T-helper 1 cell (primary cell): Measurements from ENCODE around the gene MEOX1.
"Not testable (repeated sequence)": the region's sequence is repeated elsewhere in the genome, so short reads cannot be mapped to it uniquely, and the experiment has no call there.

Experiments used
- DNase-seq, 5 donors: peaks; one replicate each; pipeline ENCODE4 v3.0.0-alpha.2; 2012 to 2020

MEOX1 gene

GRCh38 chr17:43616029-43616351 lies 45.7 kb downstream of the MEOX1 start:
- DNase-seq = no peak

- no peak for DNase-seq
These were observed 46.2 kb downstream of the MEOX1 start for GRCh38 chr17:43615330-43616028.

GRCh38 chr17:43614561-43614960 lies 47.2 kb downstream of the MEOX1 start:
- no peak for DNase-seq

DNA sequence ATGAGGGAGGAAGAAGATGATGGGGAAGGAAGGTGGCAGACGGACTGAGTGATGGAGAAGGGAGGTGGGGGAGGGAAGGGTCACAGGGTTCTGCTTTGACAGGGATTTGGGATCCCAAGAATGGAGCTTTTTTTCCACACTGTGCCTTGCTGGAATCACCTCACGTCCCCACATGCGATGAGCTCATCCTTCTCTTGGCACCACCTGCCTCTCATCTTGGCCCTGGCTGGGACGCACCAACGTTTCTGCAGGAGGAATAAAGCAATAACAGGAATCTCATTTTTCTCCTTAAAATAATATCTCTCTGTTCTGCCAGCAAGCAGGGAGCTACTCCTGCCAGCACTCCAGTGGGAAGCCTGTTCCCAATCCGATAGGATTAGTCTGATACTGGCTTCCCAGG lies 47.8 kb downstream of the MEOX1 start:
- DNase-seq = no peak

DNA sequence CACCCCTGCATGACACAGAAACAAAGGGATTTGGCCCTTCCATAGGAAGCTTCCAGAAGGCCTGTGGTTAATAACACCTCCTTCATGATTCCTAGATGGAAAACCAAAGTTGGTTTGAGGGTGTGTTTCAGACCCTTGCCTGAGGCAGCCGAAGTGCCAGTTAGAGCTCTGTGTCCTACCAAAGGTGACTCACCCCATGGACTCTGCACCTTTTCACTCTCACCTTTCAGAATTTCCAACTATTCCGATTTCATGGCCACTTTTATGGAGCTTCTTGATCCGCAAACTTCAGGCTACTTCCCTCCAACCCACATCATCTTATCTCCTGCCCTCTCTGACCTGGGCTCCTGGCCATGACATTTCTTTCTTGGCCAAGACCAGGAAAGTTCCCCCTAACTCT lies 49.2 kb downstream of the MEOX1 start:
- no peak for DNase-seq

DNA sequence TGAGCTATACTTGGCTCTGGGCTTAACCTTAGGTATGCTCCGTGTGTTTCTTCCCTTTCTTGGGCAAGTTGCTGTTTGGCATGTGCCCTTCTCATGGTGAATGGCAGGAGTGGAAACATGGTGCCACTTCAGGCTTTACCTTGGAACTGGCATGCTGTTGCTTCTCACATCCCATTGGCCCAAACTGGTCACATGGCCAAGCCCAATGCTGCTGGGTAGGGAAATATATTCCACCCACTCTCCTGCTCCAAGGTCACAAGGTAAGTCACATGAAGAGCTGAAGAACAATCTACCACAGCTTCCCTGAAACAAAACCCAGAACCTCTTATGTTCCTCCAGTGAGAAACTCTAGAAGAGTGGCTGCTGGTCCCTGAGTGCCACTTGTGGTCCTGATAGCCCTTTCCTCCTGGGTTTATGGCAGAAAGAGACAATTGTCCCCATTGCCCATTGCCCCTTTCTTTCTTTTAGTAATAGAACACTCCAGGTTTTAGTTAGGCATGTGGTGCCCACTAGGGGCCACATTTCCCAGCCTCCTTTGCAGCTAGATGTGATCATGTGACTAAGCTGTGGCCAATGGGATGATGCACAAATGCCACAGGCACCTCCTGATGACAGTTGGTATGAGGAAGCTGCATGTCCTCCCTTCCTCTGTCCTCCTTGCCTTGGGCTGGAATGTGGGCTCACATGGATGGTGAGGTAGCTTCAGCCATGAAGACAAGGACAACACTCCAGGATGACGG lies 50.3 kb downstream of the MEOX1 start:
- DNase-seq = no peak

DNA sequence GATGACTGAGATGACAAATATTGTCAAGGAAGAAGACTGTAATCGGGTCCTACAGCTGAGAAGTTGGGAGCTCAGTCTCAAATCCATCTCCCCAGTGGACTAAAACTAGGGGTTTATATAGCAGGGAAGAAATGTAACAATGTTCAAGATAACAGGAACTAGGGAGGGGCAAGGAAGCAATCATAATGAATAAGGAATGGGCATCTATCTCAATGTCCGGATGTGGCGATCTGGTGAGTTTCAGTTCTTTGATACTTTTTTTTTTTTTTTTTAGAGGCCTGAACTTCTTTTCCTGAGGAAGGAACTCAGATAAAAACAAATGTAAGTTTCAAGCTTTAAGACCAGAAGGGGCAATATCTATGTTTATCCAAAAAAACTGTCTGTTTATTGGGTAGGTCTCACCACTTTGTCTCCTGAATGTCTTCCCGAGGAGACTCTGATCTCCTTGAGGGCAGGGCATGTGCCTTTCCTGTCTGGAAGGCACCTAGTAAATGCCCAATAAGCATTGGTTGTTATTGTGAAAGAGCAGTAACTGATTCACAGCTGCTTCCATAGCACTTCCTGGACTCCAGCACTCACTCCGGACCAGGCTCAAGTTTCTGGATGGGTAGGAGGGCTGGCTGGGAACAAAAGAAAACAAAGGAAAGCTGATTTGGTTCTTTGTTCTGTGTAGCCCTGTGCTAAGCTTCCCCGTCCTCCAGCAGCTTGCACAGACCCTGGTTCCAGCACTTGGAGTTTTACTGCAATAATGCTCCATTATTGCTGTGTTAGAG lies 51.9 kb downstream of the MEOX1 start:
- DNase-seq = no peak

DNA sequence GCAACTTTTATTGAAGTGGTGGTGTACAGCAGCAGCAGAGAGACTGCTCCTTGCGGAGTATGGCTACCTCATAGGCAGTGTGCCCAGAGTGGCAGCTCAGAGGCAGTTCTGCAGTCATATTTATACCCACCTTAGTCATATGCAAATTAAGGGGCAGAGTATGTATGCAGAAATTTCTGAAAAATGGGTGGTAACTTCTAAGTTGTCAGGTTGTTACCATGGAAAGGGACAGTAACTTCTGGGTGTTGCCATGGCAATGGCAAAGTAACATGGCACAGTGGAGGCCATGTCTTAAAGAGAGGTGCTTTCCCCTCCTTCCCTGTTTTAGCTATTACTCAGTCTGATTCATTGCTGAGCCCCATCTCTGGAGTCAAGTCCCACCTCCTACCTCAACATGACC lies 53.4 kb downstream of the MEOX1 start:
- DNase-seq = peak in 1 of 5 donors; percentile 42

GRCh38 chr17:43604549-43604948 lies 57.2 kb downstream of the MEOX1 start:
- no peak for DNase-seq

GRCh38 chr17:43603321-43603720 lies 58.4 kb downstream of the MEOX1 start:
- DNase-seq = no peak

- not testable (repeated sequence) for DNase-seq
These were observed 59.2 kb downstream of the MEOX1 start for GRCh38 chr17:43602556-43602955.

DNA sequence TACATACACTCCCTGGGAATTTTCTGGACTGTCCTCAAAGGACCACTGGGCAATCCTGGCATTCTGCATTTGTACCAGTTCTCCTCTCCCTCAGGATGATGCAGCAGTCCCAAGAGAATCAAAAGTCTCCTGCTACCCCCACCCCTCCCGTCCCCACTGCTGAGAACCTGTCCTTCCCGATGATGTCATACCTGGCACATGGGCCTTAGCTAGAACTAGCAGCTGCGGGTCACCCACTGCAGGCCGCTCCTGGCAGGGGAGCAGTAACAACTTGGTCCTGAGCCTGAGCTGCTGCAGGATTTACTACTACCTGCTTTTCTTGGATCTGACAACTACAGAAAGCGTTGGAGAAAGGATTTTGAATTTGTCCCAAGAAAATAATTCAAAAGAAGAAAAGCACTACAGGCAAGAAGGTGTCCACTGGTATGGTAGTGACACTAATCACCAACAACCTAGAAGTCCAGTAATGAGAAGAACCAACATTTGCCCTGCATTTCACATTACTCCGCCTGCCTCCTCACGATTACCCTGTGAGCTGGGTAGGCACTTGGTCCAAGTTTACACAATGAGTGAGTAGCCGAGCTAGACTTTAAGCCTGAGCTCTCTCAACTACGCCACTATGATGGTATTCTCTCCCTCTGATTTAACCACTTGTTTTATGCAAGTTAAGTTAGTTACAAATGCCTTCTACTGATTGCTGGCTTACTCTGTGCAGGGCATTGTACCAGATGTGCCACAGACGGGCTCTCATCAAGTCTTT lies 60.3 kb downstream of the MEOX1 start:
- no peak for DNase-seq

- DNase-seq = no peak
These were observed 61.9 kb downstream of the MEOX1 start for GRCh38 chr17:43599835-43600234.

DNA sequence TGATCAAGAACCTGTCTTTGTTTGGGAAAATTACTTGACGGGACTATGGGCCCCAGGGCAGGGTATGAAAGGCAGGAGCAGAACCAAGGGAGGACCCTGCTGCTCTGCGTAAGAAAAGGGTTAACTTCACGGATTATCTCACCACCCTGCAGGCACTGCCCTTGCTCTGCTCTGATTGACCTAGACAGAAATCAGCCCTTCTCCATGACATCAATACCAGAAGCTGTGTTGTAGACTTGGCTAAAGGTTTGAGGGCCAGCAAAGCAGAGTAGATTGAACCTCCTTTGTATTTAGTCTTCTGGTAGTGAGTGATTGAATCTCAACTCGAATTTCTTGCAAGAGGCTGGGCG lies 62.7 kb downstream of the MEOX1 start:
- DNase-seq = no peak

DNA sequence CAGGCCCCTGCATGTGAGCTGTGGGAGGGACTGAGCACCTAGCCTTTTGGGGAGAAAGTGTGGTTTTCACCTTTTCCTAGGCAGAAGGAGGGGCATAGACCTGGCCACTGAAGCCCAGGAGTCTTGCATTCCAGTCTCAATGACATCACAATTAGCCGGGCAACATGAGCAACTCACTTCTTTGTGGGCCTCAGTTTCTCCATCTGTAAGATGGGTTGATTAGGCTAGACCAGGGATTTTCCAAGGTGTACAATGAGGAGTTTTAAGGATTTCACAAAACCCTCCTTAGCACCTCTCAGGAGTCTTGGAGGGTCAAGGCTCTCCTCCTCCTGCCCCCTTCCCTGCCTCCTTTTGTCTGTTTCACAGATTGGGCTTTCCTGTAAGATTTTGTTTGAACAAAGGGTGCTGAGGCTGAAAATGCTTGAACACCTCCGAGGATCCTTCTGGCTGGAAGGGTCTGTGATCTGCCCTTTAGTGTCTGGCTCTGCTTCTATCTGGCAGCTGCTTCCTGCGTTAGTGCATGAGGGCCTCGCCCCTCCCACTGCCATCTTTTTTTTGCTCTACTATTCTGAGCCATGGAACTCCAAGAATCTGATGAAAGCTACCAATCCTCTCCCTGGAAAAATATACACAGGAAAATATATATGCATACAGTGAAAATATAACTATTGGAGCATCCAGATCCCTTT lies 63.2 kb downstream of the MEOX1 start:
- DNase-seq = no peak

DNA sequence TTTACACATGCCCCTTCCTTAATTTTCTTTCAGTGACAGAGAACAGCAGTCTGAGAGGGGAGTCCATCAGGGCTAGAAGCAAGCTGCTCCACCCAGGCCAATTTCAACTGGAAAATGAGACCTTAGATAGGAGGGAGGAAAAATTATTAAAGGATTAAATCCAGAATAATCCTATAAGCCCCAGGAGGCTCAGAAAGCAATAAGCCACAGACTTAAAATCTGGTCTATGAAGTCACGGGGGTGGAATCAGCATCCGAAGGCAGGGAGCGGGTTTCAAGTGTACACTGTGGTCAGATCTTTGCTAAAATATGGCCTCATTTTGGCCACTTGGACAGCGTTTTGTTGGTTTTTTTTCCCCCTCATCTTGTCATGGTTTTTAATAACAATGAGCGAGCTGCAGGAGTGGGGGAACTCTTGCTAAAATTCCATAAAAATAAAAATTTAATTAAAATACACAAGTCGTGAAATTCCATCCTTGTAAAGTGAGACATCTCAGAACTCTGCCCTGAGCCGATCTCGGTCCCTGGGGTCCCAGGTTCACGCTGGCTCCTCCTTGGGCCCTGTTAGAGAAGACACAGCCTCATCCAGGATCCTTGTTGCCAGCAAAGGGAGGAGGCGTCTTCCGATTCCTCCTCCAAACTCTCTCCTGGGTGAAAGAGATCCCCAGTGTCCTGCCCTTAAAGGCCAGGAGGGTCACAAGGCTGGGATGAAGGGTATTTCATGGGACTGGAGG lies 63.9 kb downstream of the MEOX1 start:
- DNase-seq = no peak

DNA sequence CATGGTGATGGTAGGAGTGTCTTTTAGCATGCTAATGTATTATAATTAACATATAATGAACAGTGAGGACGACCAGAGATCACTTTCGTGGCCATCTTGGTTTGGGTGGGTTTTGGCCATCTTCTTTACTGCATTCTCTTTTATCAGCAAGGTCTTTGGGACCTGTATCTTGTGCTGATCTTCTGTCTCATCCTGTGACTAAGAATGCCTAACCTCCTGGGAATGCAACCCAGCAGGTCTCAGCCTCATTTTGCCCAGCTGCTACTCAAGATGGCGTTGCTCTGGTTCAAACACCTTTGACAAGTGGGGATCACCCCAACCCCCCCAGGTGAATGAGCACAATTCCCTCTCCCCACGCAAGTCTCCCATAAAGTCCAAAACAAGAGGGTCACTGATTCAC lies 66.3 kb downstream of the MEOX1 start:
- no peak for DNase-seq

- DNase-seq = no peak
These were observed 69.8 kb downstream of the MEOX1 start for GRCh38 chr17:43591779-43592562.

GRCh38 chr17:43591001-43591400 lies 70.7 kb downstream of the MEOX1 start:
- no peak for DNase-seq
